Mucosa of descending colon (tissue), 3 donors: ENCODE measurements around the gene PRDM5. TPM values are rescaled to one million over a fixed set of nuclear protein-coding genes. Genes with fewer than 3 reads are reported as not detected.

Experiments
- ATAC-seq: fragments of 200-7000 bp; cut with Tn5 transposase; one replicate; pipeline ENCODE4 v1.9.1; 2020; ENCODE audit warnings: mild to moderate bottlenecking, moderate library complexity
- DNase-seq, 3 donors: peaks; one replicate each; pipeline ENCODE4 v3.0.0-alpha.2; 2020
- H3K36me3 ChIP-seq: fragments of 200-600 bp; one replicate; pipeline ENCODE4 v1.8.0; 2021; ENCODE audit warnings: low read depth, mild to moderate bottlenecking
- H3K4me1 ChIP-seq: fragments of 200-600 bp; one replicate; pipeline ENCODE4 v1.8.0; 2021; ENCODE audit warnings: low read depth, mild to moderate bottlenecking
- H3K4me3 ChIP-seq: fragments of 200-600 bp; one replicate; pipeline ENCODE4 v1.8.0; 2021; ENCODE audit warnings: mild to moderate bottlenecking
- H3K9me3 ChIP-seq: fragments of 200-600 bp; one replicate; pipeline ENCODE4 v1.8.0; 2021; ENCODE audit warnings: mild to moderate bottlenecking
- intact Hi-C, 2 donors: fragments of 100-400 bp; cut with DNase I in 1 of 2; cut with micrococcal nuclease in 1 of 2; formaldehyde crosslinking; loops; one replicate each; pipeline versions ENCODE4 v1.11.0 to v1.11.1; 2022; cut with DNase I, micrococcal nuclease
- total RNA-seq, 3 donors: library from RNA; stranded (reverse); fragmentation: NEBNext Ultra II Directional in 2 of 3; extraction: Animal tissue kit (Norgen Biotek cat#: 25700) in 2 of 3; gene quantifications; one replicate each; pipeline versions ENCODE4 v1.2.1 to v1.2.4, GENCODE V29; 2021 to 2023
- TF ChIP-seq, protein P1 (sequence below): fragments of 200-600 bp; IDR thresholded peaks from one replicate; pipeline ENCODE4 v1.8.0; 2022; ENCODE audit warnings: antibody characterized with exemption, mild to moderate bottlenecking
- donor health status: DM: no; HTN: no; CAD: no; lungs with moderate emphysema.
- donor health status: DM: no; HTN: no; CAD: no.
- donor health status: DM: no; HTN: yes; CAD: no.

PRDM5 gene
- total RNA-seq, 3 donors from 2014 or later, result 8.7 to 12.2 (median 10.2) TPM

- H3K9me3 ChIP-seq, result no peaks in the 10 kb centered on the region
- TF ChIP-seq, protein P1, sequence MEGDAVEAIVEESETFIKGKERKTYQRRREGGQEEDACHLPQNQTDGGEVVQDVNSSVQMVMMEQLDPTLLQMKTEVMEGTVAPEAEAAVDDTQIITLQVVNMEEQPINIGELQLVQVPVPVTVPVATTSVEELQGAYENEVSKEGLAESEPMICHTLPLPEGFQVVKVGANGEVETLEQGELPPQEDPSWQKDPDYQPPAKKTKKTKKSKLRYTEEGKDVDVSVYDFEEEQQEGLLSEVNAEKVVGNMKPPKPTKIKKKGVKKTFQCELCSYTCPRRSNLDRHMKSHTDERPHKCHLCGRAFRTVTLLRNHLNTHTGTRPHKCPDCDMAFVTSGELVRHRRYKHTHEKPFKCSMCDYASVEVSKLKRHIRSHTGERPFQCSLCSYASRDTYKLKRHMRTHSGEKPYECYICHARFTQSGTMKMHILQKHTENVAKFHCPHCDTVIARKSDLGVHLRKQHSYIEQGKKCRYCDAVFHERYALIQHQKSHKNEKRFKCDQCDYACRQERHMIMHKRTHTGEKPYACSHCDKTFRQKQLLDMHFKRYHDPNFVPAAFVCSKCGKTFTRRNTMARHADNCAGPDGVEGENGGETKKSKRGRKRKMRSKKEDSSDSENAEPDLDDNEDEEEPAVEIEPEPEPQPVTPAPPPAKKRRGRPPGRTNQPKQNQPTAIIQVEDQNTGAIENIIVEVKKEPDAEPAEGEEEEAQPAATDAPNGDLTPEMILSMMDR, result no peak
- H3K36me3 ChIP-seq, result no peaks in the 10 kb centered on the region
- ATAC-seq (no peak), DNase-seq (no peak)
- intact Hi-C loops, result no loop called here
- H3K4me1 ChIP-seq, result no peaks in the 10 kb centered on the region
- no peak overlapping the region for H3K4me3 ChIP-seq
Measured at GRCh38 chr4:120728892-120729675, 193.4 kb downstream of the PRDM5 start.

GRCh38 chr4:120725639-120726580 is 196.6 kb downstream of the PRDM5 start:
- Histone ChIP-seq H3K4me3 (no peak overlapping the region), H3K36me3 (no peaks in the 10 kb centered on the region), H3K4me1 (no peaks in the 10 kb centered on the region), H3K9me3 (no peaks in the 10 kb centered on the region)
- ATAC-seq (no peak), DNase-seq (no peak)
- intact Hi-C loops, result no loop called here
- TF ChIP-seq, protein P1, result no peak

GRCh38 chr4:120724656-120725055 is 197.9 kb downstream of the PRDM5 start:
- DNase-seq (no peak), ATAC-seq (peak; percentile 76)
- Histone ChIP-seq H3K4me3 (no peak overlapping the region), H3K9me3 (no peaks in the 10 kb centered on the region), H3K36me3 (no peaks in the 10 kb centered on the region), H3K4me1 (no peaks in the 10 kb centered on the region)
- TF ChIP-seq, protein P1, result no peak
- intact Hi-C loops, result no loop called here

DNA sequence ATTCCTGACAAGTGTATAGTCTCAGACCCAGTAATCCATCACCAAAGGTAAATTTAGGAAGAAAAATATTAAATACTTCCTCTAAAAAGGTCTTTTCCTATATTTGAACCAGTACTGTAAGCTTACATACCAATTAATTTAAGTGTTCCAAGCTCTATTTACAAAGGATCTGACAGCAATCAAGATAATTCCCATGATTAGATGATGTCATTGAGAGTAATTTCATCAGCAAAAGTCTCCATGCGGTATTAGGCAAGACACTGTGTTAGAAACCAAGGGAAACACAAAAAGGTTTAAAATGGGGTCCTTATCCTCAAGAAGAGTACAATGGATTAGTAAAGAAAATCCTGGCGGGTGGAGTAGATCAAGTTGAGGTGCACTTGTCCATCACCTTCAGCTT is 198.5 kb downstream of the PRDM5 start:
- TF ChIP-seq, protein P1, result no peak
- no peaks in the 10 kb centered on the region for H3K9me3 ChIP-seq
- no peak for ATAC-seq
- intact Hi-C loops, result no loop called here
- no peak for DNase-seq
- no peak overlapping the region for H3K4me3 ChIP-seq
- no peaks in the 10 kb centered on the region for H3K36me3 ChIP-seq
- H3K4me1 ChIP-seq, result no peaks in the 10 kb centered on the region

GRCh38 chr4:120723105-120723504 is 199.4 kb downstream of the PRDM5 start:
- Histone ChIP-seq H3K9me3 (no peaks in the 10 kb centered on the region), H3K36me3 (no peaks in the 10 kb centered on the region), H3K4me1 (no peaks in the 10 kb centered on the region), H3K4me3 (no peak overlapping the region)
- TF ChIP-seq, protein P1, result no peak
- intact Hi-C loops, result no loop called here
- no peak for ATAC-seq
- no peak for DNase-seq
